ENCODE results near the gene GSX2.

The GSX2 gene

GRCh38 chr4:54144661-54145171 is 44.8 kb downstream of the GSX2 start:
- TF ChIP-seq FOXP2 (optimal IDR thresholded peaks at IDR 0.05; ENCODE audit: borderline replicate concordance, extremely low read depth, extremely low read length, insufficient read depth) (no peak), TAF1 (IDR thresholded peaks at IDR 0.05; ENCODE audit: borderline replicate concordance, insufficient read depth, low read length) (no peak), POLR2AphosphoS5 (IDR thresholded peaks at IDR 0.05; ENCODE audit: low read depth, low read length) (no peak), REST (IDR thresholded peaks at IDR 0.05; ENCODE audit: insufficient read depth in 1 of 2, low read depth in 2 of 2, low read length in 2 of 2) (no peak), SIN3A (IDR thresholded peaks at IDR 0.05; ENCODE audit: borderline replicate concordance, insufficient read depth, low read length) (no peak)

- TF ChIP-seq POLR2AphosphoS5 (IDR thresholded peaks at IDR 0.05; ENCODE audit: low read depth, low read length) (no peak), FOXP2 (optimal IDR thresholded peaks at IDR 0.05; ENCODE audit: borderline replicate concordance, extremely low read depth, extremely low read length, insufficient read depth) (no peak), REST (IDR thresholded peaks at IDR 0.05; ENCODE audit: insufficient read depth in 1 of 2, low read depth in 2 of 2, low read length in 2 of 2) (no peak), TAF1 (IDR thresholded peaks at IDR 0.05; ENCODE audit: borderline replicate concordance, insufficient read depth, low read length) (no peak), SIN3A (IDR thresholded peaks at IDR 0.05; ENCODE audit: borderline replicate concordance, insufficient read depth, low read length) (no peak)
These were observed 46.2 kb downstream of the GSX2 start for GRCh38 chr4:54146139-54146538.

- no peak for TF ChIP-seq FOXP2 (optimal IDR thresholded peaks at IDR 0.05; ENCODE audit: borderline replicate concordance, extremely low read depth, extremely low read length, insufficient read depth)
- no peak for TF ChIP-seq SIN3A (IDR thresholded peaks at IDR 0.05; ENCODE audit: borderline replicate concordance, insufficient read depth, low read length)
- no peak for TF ChIP-seq TAF1 (IDR thresholded peaks at IDR 0.05; ENCODE audit: borderline replicate concordance, insufficient read depth, low read length)
- TF ChIP-seq REST (IDR thresholded peaks at IDR 0.05; ENCODE audit: insufficient read depth in 1 of 2, low read depth in 2 of 2, low read length in 2 of 2), result no peak
These were observed 49.4 kb downstream of the GSX2 start for GRCh38 chr4:54149323-54149722.
